ENCODE results near the gene ZNF225. TPM values are rescaled to one million over a fixed set of nuclear protein-coding genes. Genes with fewer than 3 reads are reported as not detected.

ZNF225 gene
- total and polyA plus RNA-seq, 9 of the 15 experiments (the other 6 are each of a cell fraction or from before 2014, with no cell fraction given) = 1.4 to 4.2 (median 2.2) TPM

DNA sequence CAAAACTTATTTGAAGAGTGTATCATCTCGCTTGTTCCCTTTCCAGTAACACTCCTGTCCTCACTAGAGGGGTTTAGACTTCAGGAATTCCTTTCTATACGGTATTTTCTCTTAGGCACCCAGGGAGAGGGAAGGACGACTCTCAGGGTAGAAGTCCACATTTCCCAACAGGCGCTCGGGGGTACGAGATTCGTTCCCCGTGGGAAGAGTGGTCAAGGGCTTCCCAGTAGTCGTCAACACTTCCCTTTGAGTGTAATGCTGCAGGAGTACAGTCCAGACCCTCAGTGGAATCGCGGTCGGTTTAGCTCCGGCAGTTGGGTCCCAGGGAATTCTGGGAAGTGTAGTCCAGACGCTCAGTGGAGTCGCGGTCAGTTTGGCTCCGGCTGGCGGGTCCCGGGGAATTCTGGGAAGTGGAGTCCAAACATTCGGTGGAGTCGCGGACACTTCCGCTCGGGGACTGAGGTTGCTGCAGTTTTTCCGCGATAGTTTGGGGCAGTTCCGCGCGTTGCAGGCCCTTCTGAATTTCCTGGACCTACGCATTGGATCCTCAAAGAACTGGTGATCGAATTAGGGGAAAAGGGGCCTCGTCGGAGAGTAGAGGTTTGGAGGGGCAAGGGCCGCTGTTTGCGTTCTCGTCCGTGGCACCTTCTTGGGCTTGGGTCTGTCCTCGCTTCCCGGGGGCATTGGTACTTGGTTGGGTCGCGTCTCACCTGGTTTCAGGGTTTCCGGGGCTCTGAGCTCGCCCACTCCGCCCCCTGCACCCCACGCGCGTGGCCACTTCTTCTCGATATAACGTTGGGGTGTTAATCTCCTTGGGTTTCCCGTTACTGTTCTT, 19.1 kb upstream of the ZNF225 start, which contains the start of gene ZNF224 (continued):
- TF ChIP-seq NONO (IDR thresholded peaks at IDR 0.05; ENCODE audit: low read depth in 2 of 2, low read length in 1 of 2) = no peak
- no peak for TF ChIP-seq ARID1B (IDR thresholded peaks at IDR 0.05)
- TF ChIP-seq ZNF695 (CRISPR knock-in tag; IDR thresholded peaks at IDR 0.05) = no peak
- no peak for TF ChIP-seq LEF1 (IDR thresholded peaks at IDR 0.05)
- TF ChIP-seq, protein P1, sequence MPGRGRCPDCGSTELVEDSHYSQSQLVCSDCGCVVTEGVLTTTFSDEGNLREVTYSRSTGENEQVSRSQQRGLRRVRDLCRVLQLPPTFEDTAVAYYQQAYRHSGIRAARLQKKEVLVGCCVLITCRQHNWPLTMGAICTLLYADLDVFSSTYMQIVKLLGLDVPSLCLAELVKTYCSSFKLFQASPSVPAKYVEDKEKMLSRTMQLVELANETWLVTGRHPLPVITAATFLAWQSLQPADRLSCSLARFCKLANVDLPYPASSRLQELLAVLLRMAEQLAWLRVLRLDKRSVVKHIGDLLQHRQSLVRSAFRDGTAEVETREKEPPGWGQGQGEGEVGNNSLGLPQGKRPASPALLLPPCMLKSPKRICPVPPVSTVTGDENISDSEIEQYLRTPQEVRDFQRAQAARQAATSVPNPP (IDR thresholded peaks at IDR 0.05; ENCODE audit: borderline replicate concordance, insufficient read depth, insufficient read length) = no peak
- TF ChIP-seq, protein P2, sequence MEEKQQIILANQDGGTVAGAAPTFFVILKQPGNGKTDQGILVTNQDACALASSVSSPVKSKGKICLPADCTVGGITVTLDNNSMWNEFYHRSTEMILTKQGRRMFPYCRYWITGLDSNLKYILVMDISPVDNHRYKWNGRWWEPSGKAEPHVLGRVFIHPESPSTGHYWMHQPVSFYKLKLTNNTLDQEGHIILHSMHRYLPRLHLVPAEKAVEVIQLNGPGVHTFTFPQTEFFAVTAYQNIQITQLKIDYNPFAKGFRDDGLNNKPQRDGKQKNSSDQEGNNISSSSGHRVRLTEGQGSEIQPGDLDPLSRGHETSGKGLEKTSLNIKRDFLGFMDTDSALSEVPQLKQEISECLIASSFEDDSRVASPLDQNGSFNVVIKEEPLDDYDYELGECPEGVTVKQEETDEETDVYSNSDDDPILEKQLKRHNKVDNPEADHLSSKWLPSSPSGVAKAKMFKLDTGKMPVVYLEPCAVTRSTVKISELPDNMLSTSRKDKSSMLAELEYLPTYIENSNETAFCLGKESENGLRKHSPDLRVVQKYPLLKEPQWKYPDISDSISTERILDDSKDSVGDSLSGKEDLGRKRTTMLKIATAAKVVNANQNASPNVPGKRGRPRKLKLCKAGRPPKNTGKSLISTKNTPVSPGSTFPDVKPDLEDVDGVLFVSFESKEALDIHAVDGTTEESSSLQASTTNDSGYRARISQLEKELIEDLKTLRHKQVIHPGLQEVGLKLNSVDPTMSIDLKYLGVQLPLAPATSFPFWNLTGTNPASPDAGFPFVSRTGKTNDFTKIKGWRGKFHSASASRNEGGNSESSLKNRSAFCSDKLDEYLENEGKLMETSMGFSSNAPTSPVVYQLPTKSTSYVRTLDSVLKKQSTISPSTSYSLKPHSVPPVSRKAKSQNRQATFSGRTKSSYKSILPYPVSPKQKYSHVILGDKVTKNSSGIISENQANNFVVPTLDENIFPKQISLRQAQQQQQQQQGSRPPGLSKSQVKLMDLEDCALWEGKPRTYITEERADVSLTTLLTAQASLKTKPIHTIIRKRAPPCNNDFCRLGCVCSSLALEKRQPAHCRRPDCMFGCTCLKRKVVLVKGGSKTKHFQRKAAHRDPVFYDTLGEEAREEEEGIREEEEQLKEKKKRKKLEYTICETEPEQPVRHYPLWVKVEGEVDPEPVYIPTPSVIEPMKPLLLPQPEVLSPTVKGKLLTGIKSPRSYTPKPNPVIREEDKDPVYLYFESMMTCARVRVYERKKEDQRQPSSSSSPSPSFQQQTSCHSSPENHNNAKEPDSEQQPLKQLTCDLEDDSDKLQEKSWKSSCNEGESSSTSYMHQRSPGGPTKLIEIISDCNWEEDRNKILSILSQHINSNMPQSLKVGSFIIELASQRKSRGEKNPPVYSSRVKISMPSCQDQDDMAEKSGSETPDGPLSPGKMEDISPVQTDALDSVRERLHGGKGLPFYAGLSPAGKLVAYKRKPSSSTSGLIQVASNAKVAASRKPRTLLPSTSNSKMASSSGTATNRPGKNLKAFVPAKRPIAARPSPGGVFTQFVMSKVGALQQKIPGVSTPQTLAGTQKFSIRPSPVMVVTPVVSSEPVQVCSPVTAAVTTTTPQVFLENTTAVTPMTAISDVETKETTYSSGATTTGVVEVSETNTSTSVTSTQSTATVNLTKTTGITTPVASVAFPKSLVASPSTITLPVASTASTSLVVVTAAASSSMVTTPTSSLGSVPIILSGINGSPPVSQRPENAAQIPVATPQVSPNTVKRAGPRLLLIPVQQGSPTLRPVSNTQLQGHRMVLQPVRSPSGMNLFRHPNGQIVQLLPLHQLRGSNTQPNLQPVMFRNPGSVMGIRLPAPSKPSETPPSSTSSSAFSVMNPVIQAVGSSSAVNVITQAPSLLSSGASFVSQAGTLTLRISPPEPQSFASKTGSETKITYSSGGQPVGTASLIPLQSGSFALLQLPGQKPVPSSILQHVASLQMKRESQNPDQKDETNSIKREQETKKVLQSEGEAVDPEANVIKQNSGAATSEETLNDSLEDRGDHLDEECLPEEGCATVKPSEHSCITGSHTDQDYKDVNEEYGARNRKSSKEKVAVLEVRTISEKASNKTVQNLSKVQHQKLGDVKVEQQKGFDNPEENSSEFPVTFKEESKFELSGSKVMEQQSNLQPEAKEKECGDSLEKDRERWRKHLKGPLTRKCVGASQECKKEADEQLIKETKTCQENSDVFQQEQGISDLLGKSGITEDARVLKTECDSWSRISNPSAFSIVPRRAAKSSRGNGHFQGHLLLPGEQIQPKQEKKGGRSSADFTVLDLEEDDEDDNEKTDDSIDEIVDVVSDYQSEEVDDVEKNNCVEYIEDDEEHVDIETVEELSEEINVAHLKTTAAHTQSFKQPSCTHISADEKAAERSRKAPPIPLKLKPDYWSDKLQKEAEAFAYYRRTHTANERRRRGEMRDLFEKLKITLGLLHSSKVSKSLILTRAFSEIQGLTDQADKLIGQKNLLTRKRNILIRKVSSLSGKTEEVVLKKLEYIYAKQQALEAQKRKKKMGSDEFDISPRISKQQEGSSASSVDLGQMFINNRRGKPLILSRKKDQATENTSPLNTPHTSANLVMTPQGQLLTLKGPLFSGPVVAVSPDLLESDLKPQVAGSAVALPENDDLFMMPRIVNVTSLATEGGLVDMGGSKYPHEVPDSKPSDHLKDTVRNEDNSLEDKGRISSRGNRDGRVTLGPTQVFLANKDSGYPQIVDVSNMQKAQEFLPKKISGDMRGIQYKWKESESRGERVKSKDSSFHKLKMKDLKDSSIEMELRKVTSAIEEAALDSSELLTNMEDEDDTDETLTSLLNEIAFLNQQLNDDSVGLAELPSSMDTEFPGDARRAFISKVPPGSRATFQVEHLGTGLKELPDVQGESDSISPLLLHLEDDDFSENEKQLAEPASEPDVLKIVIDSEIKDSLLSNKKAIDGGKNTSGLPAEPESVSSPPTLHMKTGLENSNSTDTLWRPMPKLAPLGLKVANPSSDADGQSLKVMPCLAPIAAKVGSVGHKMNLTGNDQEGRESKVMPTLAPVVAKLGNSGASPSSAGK (IDR thresholded peaks at IDR 0.05) = no peak
- TF ChIP-seq RNF2 (IDR thresholded peaks at IDR 0.05) = no peak
- TF ChIP-seq JUNB (CRISPR knock-in tag; conservative IDR thresholded peaks at IDR 0.05) = no peak
- peak; percentile 75 for TF ChIP-seq ETV1 (tag; conservative IDR thresholded peaks at IDR 0.05; ENCODE audit: low read depth)
- no peak for TF ChIP-seq NFATC3 (IDR thresholded peaks at IDR 0.05)
- no peak for TF ChIP-seq SRSF7 (optimal IDR thresholded peaks at IDR 0.05; ENCODE audit: low read depth, low read length)
- TF ChIP-seq KAT7 (CRISPR knock-in tag; IDR thresholded peaks at IDR 0.05; ENCODE audit: borderline replicate concordance) = 0 out of 2 replicates have a peak, but pooled peaks have one; percentile 22
- TF ChIP-seq HMG20A (CRISPR knock-in tag; conservative IDR thresholded peaks at IDR 0.05) = no peak
- no peak for TF ChIP-seq DNMT1 (IDR thresholded peaks at IDR 0.05)
- TF ChIP-seq ZNF212 (CRISPR knock-in tag; IDR thresholded peaks at IDR 0.05) = no peak

All from K562 (cell line).